ENCODE measurements around the gene ESR1.

DNA sequence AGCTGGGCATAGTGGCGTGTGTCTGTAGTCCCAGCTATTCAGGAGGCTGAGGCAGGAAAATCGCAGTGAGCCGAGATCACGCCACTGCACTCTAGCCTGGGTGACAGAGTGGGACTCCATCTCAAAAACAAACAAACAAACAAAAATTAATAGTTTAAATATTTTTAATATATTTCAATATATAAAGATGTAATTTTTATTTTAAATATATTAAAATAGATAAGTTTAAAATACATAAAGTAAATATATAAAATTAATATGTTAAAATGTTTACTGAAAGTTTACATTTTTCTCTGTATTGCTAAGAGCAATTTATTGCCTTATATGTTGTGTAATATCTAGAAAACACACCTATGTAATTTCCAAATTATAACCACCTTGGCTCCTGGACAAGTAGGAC, 44.7 kb upstream of the ESR1 start:
- TF ChIP-seq, protein P1, sequence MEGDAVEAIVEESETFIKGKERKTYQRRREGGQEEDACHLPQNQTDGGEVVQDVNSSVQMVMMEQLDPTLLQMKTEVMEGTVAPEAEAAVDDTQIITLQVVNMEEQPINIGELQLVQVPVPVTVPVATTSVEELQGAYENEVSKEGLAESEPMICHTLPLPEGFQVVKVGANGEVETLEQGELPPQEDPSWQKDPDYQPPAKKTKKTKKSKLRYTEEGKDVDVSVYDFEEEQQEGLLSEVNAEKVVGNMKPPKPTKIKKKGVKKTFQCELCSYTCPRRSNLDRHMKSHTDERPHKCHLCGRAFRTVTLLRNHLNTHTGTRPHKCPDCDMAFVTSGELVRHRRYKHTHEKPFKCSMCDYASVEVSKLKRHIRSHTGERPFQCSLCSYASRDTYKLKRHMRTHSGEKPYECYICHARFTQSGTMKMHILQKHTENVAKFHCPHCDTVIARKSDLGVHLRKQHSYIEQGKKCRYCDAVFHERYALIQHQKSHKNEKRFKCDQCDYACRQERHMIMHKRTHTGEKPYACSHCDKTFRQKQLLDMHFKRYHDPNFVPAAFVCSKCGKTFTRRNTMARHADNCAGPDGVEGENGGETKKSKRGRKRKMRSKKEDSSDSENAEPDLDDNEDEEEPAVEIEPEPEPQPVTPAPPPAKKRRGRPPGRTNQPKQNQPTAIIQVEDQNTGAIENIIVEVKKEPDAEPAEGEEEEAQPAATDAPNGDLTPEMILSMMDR (IDR thresholded peaks at IDR 0.05) = no peak
- no peak for TF ChIP-seq POLR2A (IDR thresholded peaks at IDR 0.05)
